Fibroblast of lung (primary cell): ENCODE measurements around the gene DHRS4L2.
"Not testable (repeated sequence)": the region's sequence is repeated elsewhere in the genome, so short reads cannot be mapped to it uniquely, and the experiment has no call there.

ENCODE experiments used
- CTCF ChIP-seq, 2 donors: IDR thresholded peaks in 1 of 2; conservative IDR thresholded peaks in 1 of 2; 1 replicate in 1 of 2; 2 replicates in 1 of 2; pipeline ENCODE4 v1.5.1; 2011 to 2012; ENCODE audit warnings: low read length in 2 of 2, control low read depth in 1 of 2, inconsistent platforms in 1 of 2, low read depth in 1 of 2, mild to moderate bottlenecking in 1 of 2
- EZH2 ChIP-seq: IDR thresholded peaks from 2 replicates; pipeline ENCODE4 v1.5.1; 2012; ENCODE audit warnings: low read length, control low read depth, mild to moderate bottlenecking; ENCODE audit errors: missing control alignments

GRCh38 chr14:23970283-23970659 lies 18.5 kb upstream of the DHRS4L2 start:
- not testable (repeated sequence) for TF ChIP-seq CTCF (conservative IDR thresholded peaks at IDR 0.05 in 1 of 2, IDR thresholded peaks at IDR 0.05 in 1 of 2; ENCODE audit: low read depth in 1 of 2, low read length in 2 of 2); EZH2
